Measurements from ENCODE around the gene EIF2AK2.
A peak's percentile ranks its signal among the peaks of the same experiment; 100 is the strongest.

The EIF2AK2 gene

GRCh38 chr2:37168217-37168981 is 11.6 kb upstream of the EIF2AK2 start:
- peak; percentile 34 for DNase-seq

GRCh38 chr2:37167636-37168180 is 10.9 kb upstream of the EIF2AK2 start:
- DNase-seq = no peak

GRCh38 chr2:37164757-37165156 is 8.0 kb upstream of the EIF2AK2 start:
- DNase-seq = no peak

GRCh38 chr2:37156071-37156856 is 516 bp downstream of the EIF2AK2 start:
- DNase-seq = peak; percentile 59

- no peak for DNase-seq
Measured at GRCh38 chr2:37154785-37155184, 2.0 kb downstream of the EIF2AK2 start.

GRCh38 chr2:37153224-37153623 is 3.6 kb downstream of the EIF2AK2 start:
- no peak for DNase-seq

- no peak for DNase-seq
Measured at GRCh38 chr2:37149626-37150322, 7.0 kb downstream of the EIF2AK2 start.

GRCh38 chr2:37148325-37148724 is 8.5 kb downstream of the EIF2AK2 start:
- DNase-seq = no peak

GRCh38 chr2:37146062-37146461 is 10.7 kb downstream of the EIF2AK2 start:
- no peak for DNase-seq

GRCh38 chr2:37143974-37144373 is 12.8 kb downstream of the EIF2AK2 start:
- no peak for DNase-seq

- DNase-seq = no peak
Measured at GRCh38 chr2:37142546-37142945, 14.2 kb downstream of the EIF2AK2 start.

- no peak for DNase-seq
Measured at GRCh38 chr2:37132914-37133313, 23.9 kb downstream of the EIF2AK2 start.

GRCh38 chr2:37125416-37125815 is 31.4 kb downstream of the EIF2AK2 start:
- DNase-seq = no peak

GRCh38 chr2:37119157-37119556 is 37.6 kb downstream of the EIF2AK2 start:
- DNase-seq = no peak

GRCh38 chr2:37117566-37117965 is 39.2 kb downstream of the EIF2AK2 start:
- DNase-seq = no peak

- no peak for DNase-seq
Measured at GRCh38 chr2:37111958-37112357, 44.8 kb downstream of the EIF2AK2 start.

GRCh38 chr2:37110306-37111212 is 46.2 kb downstream of the EIF2AK2 start:
- no peak for DNase-seq

GRCh38 chr2:37109523-37109922 is 47.3 kb downstream of the EIF2AK2 start:
- DNase-seq = no peak

- no peak for DNase-seq
Measured at GRCh38 chr2:37105150-37105549, 51.6 kb downstream of the EIF2AK2 start.

- DNase-seq = no peak
Measured at GRCh38 chr2:37104178-37104577, 52.6 kb downstream of the EIF2AK2 start.

GRCh38 chr2:37102588-37102987 is 54.2 kb downstream of the EIF2AK2 start:
- no peak for DNase-seq

GRCh38 chr2:37100054-37100453 is 56.7 kb downstream of the EIF2AK2 start:
- no peak for DNase-seq
